Measurements from ENCODE around the gene SLC7A4. TPM values are rescaled to one million over a fixed set of nuclear protein-coding genes. Genes with fewer than 3 reads are reported as not detected.
"Not testable (repeated sequence)": the region's sequence is repeated elsewhere in the genome, so short reads cannot be mapped to it uniquely, and the experiment has no call there.

The SLC7A4 gene
- 0.89 TPM for total RNA-seq

DNA sequence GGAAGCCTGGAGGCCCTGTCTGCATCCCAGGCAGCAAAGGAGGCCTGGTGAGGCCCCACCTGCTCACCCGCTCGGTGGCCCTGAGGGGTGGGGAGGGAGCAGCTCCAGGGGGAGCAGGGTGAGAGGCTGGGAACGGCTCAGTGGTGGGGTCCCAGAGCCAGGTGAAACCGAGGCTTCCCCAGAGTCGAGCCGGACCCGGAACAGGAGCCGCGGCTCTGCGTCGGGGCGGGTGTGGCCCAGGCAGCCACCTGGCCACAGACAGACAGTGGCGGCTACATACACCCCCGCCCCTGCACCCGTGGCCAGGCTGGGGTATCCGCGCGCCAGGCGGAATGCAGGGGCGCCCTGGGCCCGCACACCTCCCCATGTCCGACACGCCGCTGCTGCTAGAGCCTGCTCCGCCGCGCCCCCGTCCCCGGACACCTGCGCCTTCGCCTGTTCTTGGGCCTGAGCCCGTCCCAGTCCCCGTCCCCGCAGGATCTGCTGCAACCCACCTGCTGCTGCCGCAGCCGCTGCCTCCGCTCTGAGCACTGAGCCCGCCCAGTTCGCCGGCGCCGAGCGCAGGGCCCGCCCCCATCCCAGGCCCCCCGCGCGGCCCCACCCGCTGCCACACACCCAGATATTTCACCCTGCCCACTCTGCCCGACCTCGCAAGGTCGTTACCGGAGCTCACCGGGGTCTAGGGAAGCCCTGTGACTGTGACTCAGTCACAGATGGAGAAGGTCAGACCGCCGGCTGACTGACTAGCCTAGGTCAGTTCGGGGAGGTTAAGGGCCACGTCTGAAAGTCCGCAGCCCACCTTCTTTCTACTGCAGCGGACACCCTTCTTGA lies at the start of gene SLC7A4:
SLC7A4 (minus strand) TSS at position 525 of the 831 bp plus-strand sequence. CDS start 749 bp downstream, outside the sequence.
- ATAC-seq (peak; percentile 64), DNase-seq (ENCODE audit: low spot score) (no peak)
- intact Hi-C loops (cut with DNase I): no loop called here

DNA sequence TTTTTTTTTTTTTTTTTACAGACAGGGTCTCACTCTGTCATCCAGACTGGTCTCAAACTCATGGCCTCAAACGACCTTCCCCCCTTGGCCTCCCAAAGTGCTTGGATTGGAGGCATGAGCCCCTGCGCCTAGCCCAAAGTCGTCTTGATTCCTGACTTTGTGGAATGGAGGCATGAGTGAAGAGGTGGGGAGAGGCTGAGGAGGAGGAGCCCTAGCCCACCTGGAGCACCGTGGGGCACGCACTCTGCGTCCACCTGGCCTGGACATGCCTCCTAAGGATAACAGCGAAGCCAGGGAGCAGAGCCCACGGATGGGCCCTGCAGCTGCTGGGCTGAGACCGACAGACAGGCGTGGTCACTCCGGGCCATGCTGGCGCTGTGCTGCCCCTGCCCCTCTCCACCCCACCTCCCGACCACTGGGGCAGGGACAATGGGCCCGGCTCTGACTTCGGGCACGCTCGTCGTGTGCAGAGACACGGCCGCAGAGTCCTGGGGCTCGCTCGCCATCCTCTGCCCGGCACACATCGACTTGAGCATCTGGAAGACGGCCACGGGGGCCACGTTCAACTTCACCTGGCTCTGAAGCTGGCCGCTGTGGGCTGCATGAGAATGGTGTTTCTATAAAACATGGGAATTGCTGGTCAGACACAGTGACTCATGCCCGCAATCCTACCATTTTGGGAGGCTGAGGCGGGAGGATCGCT lies 48.2 kb upstream of the SLC7A4 start:
- DNase-seq (ENCODE audit: low spot score): no peak
- intact Hi-C loops (cut with DNase I): no loop called here
- no peak for ATAC-seq

DNA sequence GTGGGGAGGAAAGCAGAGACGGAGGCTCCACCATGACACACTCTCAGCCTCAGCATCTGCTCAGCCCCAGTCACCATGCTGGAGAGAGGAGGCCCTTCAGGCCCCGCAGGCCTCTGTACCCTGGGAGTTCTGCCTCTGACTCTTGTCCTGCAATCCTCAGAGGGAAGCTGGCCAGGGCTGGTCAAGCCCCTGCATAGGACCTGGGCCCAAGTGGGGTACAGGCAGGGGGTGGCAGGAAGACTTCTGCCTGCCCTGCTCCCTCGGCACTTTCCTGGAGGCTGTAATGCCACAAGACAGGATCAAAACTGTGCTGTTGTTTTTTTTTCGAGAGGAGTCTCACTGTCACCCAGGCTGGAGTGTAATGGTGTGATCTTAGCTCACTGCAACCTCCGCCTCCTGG lies 47.1 kb upstream of the SLC7A4 start:
- DNase-seq (ENCODE audit: low spot score) (no peak), ATAC-seq (no peak)
- intact Hi-C loops (cut with DNase I): no loop called here

GRCh38 chr22:21078916-21079315 lies 46.6 kb upstream of the SLC7A4 start:
- intact Hi-C loops (cut with DNase I): no loop called here
- no peak for DNase-seq (ENCODE audit: low spot score)

DNA sequence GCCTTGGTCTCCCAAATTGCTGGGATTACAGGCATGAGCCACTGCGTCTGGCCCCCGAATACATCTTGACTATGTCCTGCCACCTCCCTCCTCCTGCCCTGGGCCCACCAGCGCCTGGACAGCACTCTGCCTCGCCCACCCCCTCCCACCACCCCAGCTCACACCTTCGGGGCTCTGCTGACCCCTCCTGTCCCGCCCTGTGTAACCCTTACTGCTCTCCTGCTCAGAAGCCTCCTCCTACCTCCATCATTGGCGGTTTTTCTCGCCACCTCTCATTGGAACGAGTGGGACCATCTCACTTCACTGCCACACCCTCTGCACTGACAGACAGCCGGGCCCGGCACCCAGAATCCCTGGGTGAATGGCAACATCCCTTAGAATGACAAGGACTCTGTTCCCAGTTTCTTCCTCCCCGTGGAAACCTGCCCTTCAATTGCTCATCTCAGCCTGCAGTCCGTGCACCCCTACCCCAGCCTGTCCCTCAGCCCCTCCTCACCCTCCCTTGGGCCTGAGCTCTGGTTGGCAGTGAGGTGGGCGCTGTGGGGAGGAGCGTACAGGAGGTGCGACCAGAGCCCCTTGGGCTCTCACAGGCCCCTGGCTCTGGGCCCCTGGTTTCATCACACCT lies 45.6 kb upstream of the SLC7A4 start:
- DNase-seq (ENCODE audit: low spot score) (no peak), ATAC-seq (no peak)
- intact Hi-C loops (cut with DNase I): no loop called here

More at GRCh38 chr22:21078916-21079315, 46.6 kb upstream of the SLC7A4 start:
- ATAC-seq: no peak

- ATAC-seq (no peak), DNase-seq (ENCODE audit: low spot score) (no peak)
- intact Hi-C loops (cut with DNase I): no loop called here
Observed at GRCh38 chr22:21076912-21077625, 44.7 kb upstream of the SLC7A4 start.

DNA sequence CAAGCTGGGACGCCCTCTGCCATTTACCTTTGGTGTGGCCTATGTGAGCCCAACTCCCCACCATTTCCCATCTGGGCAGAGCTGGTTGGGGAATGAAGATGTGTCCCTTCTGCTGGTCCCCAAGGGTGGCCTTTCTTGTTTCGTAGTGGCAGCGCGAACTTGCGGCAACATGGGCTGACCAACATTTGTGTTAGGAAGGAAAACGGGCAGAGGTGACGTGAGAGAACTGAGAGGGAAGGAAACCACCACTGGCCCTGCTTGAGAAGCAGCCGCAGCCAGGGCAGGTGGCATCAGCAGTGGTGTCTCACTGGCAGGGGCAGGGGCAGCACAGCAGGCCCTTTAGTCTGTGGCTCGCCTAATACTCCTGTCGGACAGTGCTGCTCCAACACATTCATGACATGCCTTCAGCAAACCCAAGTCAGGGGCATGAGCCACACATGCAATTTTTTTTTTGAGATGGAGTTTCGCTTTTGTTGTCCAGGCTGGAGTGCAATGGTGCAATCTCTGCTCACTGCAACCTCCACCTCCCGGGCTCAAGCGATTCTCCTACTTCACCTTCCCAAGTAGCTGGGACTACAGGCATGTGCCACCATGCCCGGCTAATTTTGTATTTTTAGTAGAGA lies 43.3 kb upstream of the SLC7A4 start:
- intact Hi-C loops (cut with DNase I): no loop called here
- DNase-seq (ENCODE audit: low spot score) (no peak), ATAC-seq (no peak)

GRCh38 chr22:21074102-21074715 lies 41.8 kb upstream of the SLC7A4 start:
- intact Hi-C loops (cut with DNase I): no loop called here
- ATAC-seq: no peak

GRCh38 chr22:21073482-21073881 lies 41.1 kb upstream of the SLC7A4 start:
- intact Hi-C loops (cut with DNase I): no loop called here
- ATAC-seq: no peak
- no peak for DNase-seq (ENCODE audit: low spot score)

More at GRCh38 chr22:21074102-21074715, 41.8 kb upstream of the SLC7A4 start:
- DNase-seq (ENCODE audit: low spot score): no peak

- ATAC-seq (no peak), DNase-seq (ENCODE audit: low spot score) (no peak)
- intact Hi-C loops (cut with DNase I): no loop called here
Observed at GRCh38 chr22:21073023-21073422, 40.7 kb upstream of the SLC7A4 start.

DNA sequence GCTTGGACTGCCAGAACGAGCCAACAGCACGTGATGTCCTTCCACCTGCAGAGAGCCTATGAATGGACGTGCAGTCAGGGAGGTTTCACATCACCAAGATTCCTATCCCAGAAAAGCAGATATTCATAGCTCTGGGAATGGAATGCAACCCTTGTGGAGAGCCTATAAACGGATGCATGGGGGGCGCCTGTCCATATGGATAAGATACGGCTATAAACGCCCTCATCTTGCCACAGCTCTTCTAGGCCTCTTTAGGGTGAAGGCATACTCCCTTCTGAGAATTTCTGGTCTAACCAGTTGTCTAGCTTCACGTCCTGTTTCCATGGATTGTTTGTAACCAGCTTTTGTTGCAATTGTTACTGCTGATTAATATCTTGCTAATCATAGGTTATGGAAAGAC lies 39.4 kb upstream of the SLC7A4 start:
- intact Hi-C loops (cut with DNase I); DNase-seq (ENCODE audit: low spot score); ATAC-seq: not testable (repeated sequence)

GRCh38 chr22:21070690-21071615 lies 38.6 kb upstream of the SLC7A4 start:
- DNase-seq (ENCODE audit: low spot score): no peak
- intact Hi-C loops (cut with DNase I): no loop called here
- no peak for ATAC-seq

DNA sequence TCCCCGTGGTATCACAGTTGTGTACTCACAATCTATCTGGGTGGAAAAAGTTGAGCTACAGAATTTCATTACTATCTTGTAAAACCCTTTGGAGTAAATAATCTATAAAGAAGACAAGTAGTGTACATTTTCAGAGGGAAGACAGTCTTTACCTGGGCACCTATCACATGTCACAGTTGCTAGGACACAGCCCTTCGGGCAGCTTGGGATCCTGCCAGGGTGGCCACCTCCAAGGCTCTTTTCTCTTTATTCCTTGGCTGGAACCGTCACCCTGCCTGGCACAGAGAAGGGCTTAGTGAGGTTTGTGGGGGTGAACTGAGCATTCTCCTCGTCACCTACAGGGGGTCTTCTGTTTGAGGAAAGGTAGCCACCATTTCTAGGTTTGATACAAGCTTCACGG lies 37.0 kb upstream of the SLC7A4 start:
- ATAC-seq (no peak), DNase-seq (ENCODE audit: low spot score) (peak; percentile 38)
- intact Hi-C loops (cut with DNase I): no loop called here

GRCh38 chr22:21068681-21069276 lies 36.4 kb upstream of the SLC7A4 start:
- intact Hi-C loops (cut with DNase I): no loop called here
- DNase-seq (ENCODE audit: low spot score) (peak; percentile 9), ATAC-seq (no peak)

DNA sequence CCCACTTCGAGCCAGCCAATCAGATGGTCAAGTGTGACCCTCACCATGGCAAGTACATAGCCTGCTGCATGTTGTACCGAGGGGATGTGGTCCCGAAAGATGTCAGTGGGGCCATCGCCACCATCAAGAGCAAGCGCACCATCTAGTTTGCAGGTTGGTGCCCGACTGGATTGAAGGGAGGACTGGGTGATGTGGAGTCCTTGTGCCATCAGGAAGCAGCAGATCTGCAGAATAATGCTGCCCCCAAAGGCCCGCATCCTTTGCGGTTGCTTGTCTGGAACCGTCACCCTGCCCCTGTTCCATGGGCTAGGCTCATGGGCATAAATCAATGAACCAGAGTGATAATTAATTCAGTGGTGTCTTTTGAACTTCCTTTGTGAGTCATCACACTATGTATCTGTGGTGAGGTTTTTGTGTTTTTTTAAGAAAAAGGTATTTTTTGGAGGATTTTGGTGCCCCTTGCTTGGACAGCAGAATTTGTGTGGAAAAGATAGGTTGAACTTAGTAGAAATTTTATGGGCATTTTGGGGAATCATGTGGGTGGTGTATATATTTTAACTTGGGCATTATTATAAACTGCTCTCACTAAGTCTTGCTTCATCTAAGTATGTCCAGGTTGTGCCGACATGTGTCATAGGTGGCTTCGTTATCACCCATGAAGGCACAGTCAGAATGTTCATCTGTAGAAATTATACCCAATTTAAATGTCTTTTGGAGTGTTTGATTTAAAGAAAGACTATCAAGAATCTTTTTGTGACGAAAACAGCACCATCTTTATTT lies 35.7 kb upstream of the SLC7A4 start:
- intact Hi-C loops (cut with DNase I): no loop called here
- no peak for ATAC-seq
- peak; percentile 0 for DNase-seq (ENCODE audit: low spot score)

Data from sciatic nerve (tissue), 2 donors.